ENCODE data around the gene TLR9.

Gene TLR9

GRCh38 chr3:52185311-52185710, 40.1 kb downstream of the TLR9 start:
- TF ChIP-seq EGR1 (IDR thresholded peaks at IDR 0.05) (no peak), RAD21 (IDR thresholded peaks at IDR 0.05; ENCODE audit: low read depth) (no peak), REST (IDR thresholded peaks at IDR 0.05; ENCODE audit: low read depth) (no peak), USF1 (IDR thresholded peaks at IDR 0.05) (no peak), FOXM1 (IDR thresholded peaks at IDR 0.05; ENCODE audit: borderline replicate concordance, low read depth) (no peak), CREB1 (IDR thresholded peaks at IDR 0.05; ENCODE audit: low read depth) (no peak), YY1 (IDR thresholded peaks at IDR 0.05; ENCODE audit: low read depth) (no peak), NFIC (IDR thresholded peaks at IDR 0.05) (no peak), MAX (IDR thresholded peaks at IDR 0.05) (no peak), EP300 (IDR thresholded peaks at IDR 0.05; ENCODE audit: borderline replicate concordance) (no peak), TEAD4 (IDR thresholded peaks at IDR 0.05) (no peak), TAF1 (IDR thresholded peaks at IDR 0.05; ENCODE audit: low read depth) (no peak), CEBPB (IDR thresholded peaks at IDR 0.05) (no peak), TCF12 (IDR thresholded peaks at IDR 0.05; ENCODE audit: low read depth) (no peak), ZBTB7A (IDR thresholded peaks at IDR 0.05; ENCODE audit: low read depth) (no peak)

GRCh38 chr3:52184690-52185089, 40.8 kb downstream of the TLR9 start:
- no peak for TF ChIP-seq CREB1 (IDR thresholded peaks at IDR 0.05; ENCODE audit: low read depth)
- no peak for TF ChIP-seq EGR1 (IDR thresholded peaks at IDR 0.05)
- TF ChIP-seq TAF1 (IDR thresholded peaks at IDR 0.05; ENCODE audit: low read depth): no peak
- no peak for TF ChIP-seq YY1 (IDR thresholded peaks at IDR 0.05; ENCODE audit: low read depth)
- no peak for TF ChIP-seq CEBPB (IDR thresholded peaks at IDR 0.05)
- TF ChIP-seq EP300 (IDR thresholded peaks at IDR 0.05; ENCODE audit: borderline replicate concordance): no peak
- TF ChIP-seq RAD21 (IDR thresholded peaks at IDR 0.05; ENCODE audit: low read depth): no peak
- no peak for TF ChIP-seq TCF12 (IDR thresholded peaks at IDR 0.05; ENCODE audit: low read depth)
- TF ChIP-seq REST (IDR thresholded peaks at IDR 0.05; ENCODE audit: low read depth): no peak
- no peak for TF ChIP-seq FOXM1 (IDR thresholded peaks at IDR 0.05; ENCODE audit: borderline replicate concordance, low read depth)
- TF ChIP-seq NFIC (IDR thresholded peaks at IDR 0.05): no peak
- TF ChIP-seq ZBTB7A (IDR thresholded peaks at IDR 0.05; ENCODE audit: low read depth): no peak

- TF ChIP-seq TEAD4 (IDR thresholded peaks at IDR 0.05) (no peak), EP300 (IDR thresholded peaks at IDR 0.05; ENCODE audit: borderline replicate concordance) (no peak)
Measured at GRCh38 chr3:52183786-52184445, 41.5 kb downstream of the TLR9 start.

GRCh38 chr3:52182691-52183090, 42.8 kb downstream of the TLR9 start:
- TF ChIP-seq TCF12 (IDR thresholded peaks at IDR 0.05; ENCODE audit: low read depth): no peak
- TF ChIP-seq FOXM1 (IDR thresholded peaks at IDR 0.05; ENCODE audit: borderline replicate concordance, low read depth): no peak
- TF ChIP-seq TAF1 (IDR thresholded peaks at IDR 0.05; ENCODE audit: low read depth): no peak
- TF ChIP-seq MAX (IDR thresholded peaks at IDR 0.05): no peak
- TF ChIP-seq REST (IDR thresholded peaks at IDR 0.05; ENCODE audit: low read depth): no peak
- TF ChIP-seq EP300 (IDR thresholded peaks at IDR 0.05; ENCODE audit: borderline replicate concordance): no peak
- TF ChIP-seq NFIC (IDR thresholded peaks at IDR 0.05): no peak
- TF ChIP-seq RAD21 (IDR thresholded peaks at IDR 0.05; ENCODE audit: low read depth): no peak
- no peak for TF ChIP-seq CEBPB (IDR thresholded peaks at IDR 0.05)
- no peak for TF ChIP-seq USF1 (IDR thresholded peaks at IDR 0.05)
- no peak for TF ChIP-seq EGR1 (IDR thresholded peaks at IDR 0.05)
- no peak for TF ChIP-seq YY1 (IDR thresholded peaks at IDR 0.05; ENCODE audit: low read depth)
- TF ChIP-seq ZBTB7A (IDR thresholded peaks at IDR 0.05; ENCODE audit: low read depth): no peak
- TF ChIP-seq CREB1 (IDR thresholded peaks at IDR 0.05; ENCODE audit: low read depth): no peak

Data from Ishikawa (cell line).